Measurements from ENCODE around the gene LTBR.

DNA sequence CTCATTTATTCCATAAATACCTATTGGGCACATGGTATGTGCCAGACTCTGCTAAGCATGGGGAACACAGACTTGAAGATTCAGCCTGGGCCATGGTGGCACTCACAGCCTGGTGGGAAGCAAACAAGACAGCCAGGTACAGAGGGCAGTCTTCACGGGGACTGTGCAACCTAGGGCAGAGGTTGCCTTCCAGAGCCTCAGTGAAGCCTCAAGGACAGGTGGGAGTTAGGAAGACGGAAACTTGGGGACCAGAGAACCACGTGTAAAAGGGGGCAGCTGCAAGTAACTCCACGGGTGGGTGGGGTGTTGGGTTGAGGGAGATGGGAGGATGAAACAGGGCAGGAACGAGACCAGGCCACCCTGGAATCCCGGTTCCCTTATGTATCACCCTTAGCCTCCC, 980 bp upstream of the LTBR start:
- TF ChIP-seq ZNF664 (tag by site-specific recombination; IDR thresholded peaks at IDR 0.05) = no peak
- no peak for TF ChIP-seq ZNF16 (tag by site-specific recombination; IDR thresholded peaks at IDR 0.05; ENCODE audit: low read depth)
- TF ChIP-seq ZNF830 (tag by site-specific recombination; IDR thresholded peaks at IDR 0.05; ENCODE audit: low read depth) = no peak
- TF ChIP-seq, protein P1, sequence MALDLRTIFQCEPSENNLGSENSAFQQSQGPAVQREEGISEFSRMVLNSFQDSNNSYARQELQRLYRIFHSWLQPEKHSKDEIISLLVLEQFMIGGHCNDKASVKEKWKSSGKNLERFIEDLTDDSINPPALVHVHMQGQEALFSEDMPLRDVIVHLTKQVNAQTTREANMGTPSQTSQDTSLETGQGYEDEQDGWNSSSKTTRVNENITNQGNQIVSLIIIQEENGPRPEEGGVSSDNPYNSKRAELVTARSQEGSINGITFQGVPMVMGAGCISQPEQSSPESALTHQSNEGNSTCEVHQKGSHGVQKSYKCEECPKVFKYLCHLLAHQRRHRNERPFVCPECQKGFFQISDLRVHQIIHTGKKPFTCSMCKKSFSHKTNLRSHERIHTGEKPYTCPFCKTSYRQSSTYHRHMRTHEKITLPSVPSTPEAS (tag by site-specific recombination; IDR thresholded peaks at IDR 0.05) = no peak
- TF ChIP-seq, protein P2, sequence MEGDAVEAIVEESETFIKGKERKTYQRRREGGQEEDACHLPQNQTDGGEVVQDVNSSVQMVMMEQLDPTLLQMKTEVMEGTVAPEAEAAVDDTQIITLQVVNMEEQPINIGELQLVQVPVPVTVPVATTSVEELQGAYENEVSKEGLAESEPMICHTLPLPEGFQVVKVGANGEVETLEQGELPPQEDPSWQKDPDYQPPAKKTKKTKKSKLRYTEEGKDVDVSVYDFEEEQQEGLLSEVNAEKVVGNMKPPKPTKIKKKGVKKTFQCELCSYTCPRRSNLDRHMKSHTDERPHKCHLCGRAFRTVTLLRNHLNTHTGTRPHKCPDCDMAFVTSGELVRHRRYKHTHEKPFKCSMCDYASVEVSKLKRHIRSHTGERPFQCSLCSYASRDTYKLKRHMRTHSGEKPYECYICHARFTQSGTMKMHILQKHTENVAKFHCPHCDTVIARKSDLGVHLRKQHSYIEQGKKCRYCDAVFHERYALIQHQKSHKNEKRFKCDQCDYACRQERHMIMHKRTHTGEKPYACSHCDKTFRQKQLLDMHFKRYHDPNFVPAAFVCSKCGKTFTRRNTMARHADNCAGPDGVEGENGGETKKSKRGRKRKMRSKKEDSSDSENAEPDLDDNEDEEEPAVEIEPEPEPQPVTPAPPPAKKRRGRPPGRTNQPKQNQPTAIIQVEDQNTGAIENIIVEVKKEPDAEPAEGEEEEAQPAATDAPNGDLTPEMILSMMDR (tag by site-specific recombination; IDR thresholded peaks at IDR 0.05) = no peak
- TF ChIP-seq ZFP41 (tag by site-specific recombination; IDR thresholded peaks at IDR 0.05; ENCODE audit: borderline replicate concordance) = no peak
- TF ChIP-seq ZNF404 (tag by site-specific recombination; IDR thresholded peaks at IDR 0.05) = no peak
- TF ChIP-seq ZNF239 (tag by site-specific recombination; IDR thresholded peaks at IDR 0.05) = no peak
- TF ChIP-seq SETDB1 (IDR thresholded peaks at IDR 0.05; ENCODE audit: insufficient read length, low read length) = no peak
- TF ChIP-seq, protein P3, sequence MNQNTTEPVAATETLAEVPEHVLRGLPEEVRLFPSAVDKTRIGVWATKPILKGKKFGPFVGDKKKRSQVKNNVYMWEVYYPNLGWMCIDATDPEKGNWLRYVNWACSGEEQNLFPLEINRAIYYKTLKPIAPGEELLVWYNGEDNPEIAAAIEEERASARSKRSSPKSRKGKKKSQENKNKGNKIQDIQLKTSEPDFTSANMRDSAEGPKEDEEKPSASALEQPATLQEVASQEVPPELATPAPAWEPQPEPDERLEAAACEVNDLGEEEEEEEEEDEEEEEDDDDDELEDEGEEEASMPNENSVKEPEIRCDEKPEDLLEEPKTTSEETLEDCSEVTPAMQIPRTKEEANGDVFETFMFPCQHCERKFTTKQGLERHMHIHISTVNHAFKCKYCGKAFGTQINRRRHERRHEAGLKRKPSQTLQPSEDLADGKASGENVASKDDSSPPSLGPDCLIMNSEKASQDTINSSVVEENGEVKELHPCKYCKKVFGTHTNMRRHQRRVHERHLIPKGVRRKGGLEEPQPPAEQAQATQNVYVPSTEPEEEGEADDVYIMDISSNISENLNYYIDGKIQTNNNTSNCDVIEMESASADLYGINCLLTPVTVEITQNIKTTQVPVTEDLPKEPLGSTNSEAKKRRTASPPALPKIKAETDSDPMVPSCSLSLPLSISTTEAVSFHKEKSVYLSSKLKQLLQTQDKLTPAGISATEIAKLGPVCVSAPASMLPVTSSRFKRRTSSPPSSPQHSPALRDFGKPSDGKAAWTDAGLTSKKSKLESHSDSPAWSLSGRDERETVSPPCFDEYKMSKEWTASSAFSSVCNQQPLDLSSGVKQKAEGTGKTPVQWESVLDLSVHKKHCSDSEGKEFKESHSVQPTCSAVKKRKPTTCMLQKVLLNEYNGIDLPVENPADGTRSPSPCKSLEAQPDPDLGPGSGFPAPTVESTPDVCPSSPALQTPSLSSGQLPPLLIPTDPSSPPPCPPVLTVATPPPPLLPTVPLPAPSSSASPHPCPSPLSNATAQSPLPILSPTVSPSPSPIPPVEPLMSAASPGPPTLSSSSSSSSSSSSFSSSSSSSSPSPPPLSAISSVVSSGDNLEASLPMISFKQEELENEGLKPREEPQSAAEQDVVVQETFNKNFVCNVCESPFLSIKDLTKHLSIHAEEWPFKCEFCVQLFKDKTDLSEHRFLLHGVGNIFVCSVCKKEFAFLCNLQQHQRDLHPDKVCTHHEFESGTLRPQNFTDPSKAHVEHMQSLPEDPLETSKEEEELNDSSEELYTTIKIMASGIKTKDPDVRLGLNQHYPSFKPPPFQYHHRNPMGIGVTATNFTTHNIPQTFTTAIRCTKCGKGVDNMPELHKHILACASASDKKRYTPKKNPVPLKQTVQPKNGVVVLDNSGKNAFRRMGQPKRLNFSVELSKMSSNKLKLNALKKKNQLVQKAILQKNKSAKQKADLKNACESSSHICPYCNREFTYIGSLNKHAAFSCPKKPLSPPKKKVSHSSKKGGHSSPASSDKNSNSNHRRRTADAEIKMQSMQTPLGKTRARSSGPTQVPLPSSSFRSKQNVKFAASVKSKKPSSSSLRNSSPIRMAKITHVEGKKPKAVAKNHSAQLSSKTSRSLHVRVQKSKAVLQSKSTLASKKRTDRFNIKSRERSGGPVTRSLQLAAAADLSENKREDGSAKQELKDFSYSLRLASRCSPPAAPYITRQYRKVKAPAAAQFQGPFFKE (tag by site-specific recombination; IDR thresholded peaks at IDR 0.05; ENCODE audit: borderline replicate concordance) = no peak
- TF ChIP-seq, protein P4, sequence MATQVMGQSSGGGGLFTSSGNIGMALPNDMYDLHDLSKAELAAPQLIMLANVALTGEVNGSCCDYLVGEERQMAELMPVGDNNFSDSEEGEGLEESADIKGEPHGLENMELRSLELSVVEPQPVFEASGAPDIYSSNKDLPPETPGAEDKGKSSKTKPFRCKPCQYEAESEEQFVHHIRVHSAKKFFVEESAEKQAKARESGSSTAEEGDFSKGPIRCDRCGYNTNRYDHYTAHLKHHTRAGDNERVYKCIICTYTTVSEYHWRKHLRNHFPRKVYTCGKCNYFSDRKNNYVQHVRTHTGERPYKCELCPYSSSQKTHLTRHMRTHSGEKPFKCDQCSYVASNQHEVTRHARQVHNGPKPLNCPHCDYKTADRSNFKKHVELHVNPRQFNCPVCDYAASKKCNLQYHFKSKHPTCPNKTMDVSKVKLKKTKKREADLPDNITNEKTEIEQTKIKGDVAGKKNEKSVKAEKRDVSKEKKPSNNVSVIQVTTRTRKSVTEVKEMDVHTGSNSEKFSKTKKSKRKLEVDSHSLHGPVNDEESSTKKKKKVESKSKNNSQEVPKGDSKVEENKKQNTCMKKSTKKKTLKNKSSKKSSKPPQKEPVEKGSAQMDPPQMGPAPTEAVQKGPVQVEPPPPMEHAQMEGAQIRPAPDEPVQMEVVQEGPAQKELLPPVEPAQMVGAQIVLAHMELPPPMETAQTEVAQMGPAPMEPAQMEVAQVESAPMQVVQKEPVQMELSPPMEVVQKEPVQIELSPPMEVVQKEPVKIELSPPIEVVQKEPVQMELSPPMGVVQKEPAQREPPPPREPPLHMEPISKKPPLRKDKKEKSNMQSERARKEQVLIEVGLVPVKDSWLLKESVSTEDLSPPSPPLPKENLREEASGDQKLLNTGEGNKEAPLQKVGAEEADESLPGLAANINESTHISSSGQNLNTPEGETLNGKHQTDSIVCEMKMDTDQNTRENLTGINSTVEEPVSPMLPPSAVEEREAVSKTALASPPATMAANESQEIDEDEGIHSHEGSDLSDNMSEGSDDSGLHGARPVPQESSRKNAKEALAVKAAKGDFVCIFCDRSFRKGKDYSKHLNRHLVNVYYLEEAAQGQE (tag by site-specific recombination; IDR thresholded peaks at IDR 0.05) = no peak
- no peak for TF ChIP-seq YY1 (tag by site-specific recombination; IDR thresholded peaks at IDR 0.05)
- TF ChIP-seq ZNF707 (tag by site-specific recombination; IDR thresholded peaks at IDR 0.05) = no peak
- TF ChIP-seq ZNF555 (tag by site-specific recombination; conservative IDR thresholded peaks at IDR 0.05) = no peak
